SU-DHL-6 (cell line): Measurements from ENCODE around the gene F12.

ENCODE experiments used
- H2AFZ ChIP-seq: fragments of 200-600 bp; sonication (generic); 2 replicates; pipeline ENCODE4 v1.6.1; 2014; ENCODE audit warnings: low read depth, mild to moderate bottlenecking, moderate library complexity, mixed read lengths, antibody characterized with exemption, low read length; ENCODE audit not compliant: severe bottlenecking
- H3F3A ChIP-seq: fragments of 200-600 bp; shearing (Covaris generic); 2 replicates; pipeline ENCODE4 v1.6.0; 2016; ENCODE audit warnings: antibody characterized with exemption, mild to moderate bottlenecking; ENCODE audit not compliant: insufficient read depth
- H3K27ac ChIP-seq: fragments of 200-600 bp; sonication (generic); 2 replicates; pipeline ENCODE4 v1.5.1; 2016; ENCODE audit warnings: low read depth, mild to moderate bottlenecking, low read length, moderate library complexity, mixed read lengths
- H3K27me3 ChIP-seq: fragments of 200-600 bp; sonication (generic), shearing (Covaris generic); 2 replicates; pipeline ENCODE4 v1.6.0; 2014; ENCODE audit warnings: mild to moderate bottlenecking, low read length
- H3K36me3 ChIP-seq: fragments of 200-600 bp; sonication (generic); 2 replicates; pipeline ENCODE4 v1.6.1; 2014; ENCODE audit warnings: mild to moderate bottlenecking, low read length, mixed read lengths
- H3K4me2 ChIP-seq: fragments of 300-600, 200-600 bp; shearing (Covaris generic), sonication (generic); 2 replicates; pipeline ENCODE4 v1.6.0; 2014; ENCODE audit warnings: low read length, low read depth, mild to moderate bottlenecking; ENCODE audit not compliant: poor library complexity, severe bottlenecking
- H3K4me3 ChIP-seq: fragments of 200-600 bp; sonication (generic); 2 replicates; pipeline ENCODE4 v1.5.1; 2014; ENCODE audit warnings: antibody characterized with exemption, low read length, mild to moderate bottlenecking, mixed read lengths; ENCODE audit not compliant: insufficient read depth, poor library complexity, severe bottlenecking
- H3K79me2 ChIP-seq: fragments of 200-600 bp; sonication (generic); 2 replicates; pipeline ENCODE4 v1.6.1; 2014; ENCODE audit warnings: mild to moderate bottlenecking, low read length, moderate library complexity; ENCODE audit not compliant: insufficient read depth
- H3K9ac ChIP-seq: fragments of 200-600 bp; sonication (generic); 2 replicates; pipeline ENCODE4 v1.7.0; 2014; ENCODE audit warnings: mild to moderate bottlenecking, low read length
- H3K9me2 ChIP-seq: fragments of 200-600 bp; sonication (generic); replicated peaks from 2 replicates; pipeline ENCODE4 v1.6.1; 2014; ENCODE audit warnings: low read length; ENCODE audit not compliant: insufficient read depth
- H3K9me3 ChIP-seq: fragments of 200-600 bp; sonication (generic); 2 replicates; pipeline ENCODE4 v1.6.1; 2014; ENCODE audit warnings: low read length, mixed read lengths; ENCODE audit not compliant: insufficient read depth
- H4K20me1 ChIP-seq: fragments of 200-600 bp; sonication (generic); 2 replicates; pipeline ENCODE4 v1.6.1; 2014; ENCODE audit warnings: low read depth, mild to moderate bottlenecking, antibody characterized with exemption, low read length, moderate library complexity, mixed read lengths
- CTCF ChIP-seq: fragments of 200-600 bp; sonication (generic); IDR thresholded peaks from one replicate; pipeline ENCODE4 v1.5.1; 2017; ENCODE audit warnings: antibody characterized with exemption, mild to moderate bottlenecking, low read length, moderate library complexity; ENCODE audit not compliant: insufficient read depth, poor library complexity, severe bottlenecking
- EZH2phosphoT487 ChIP-seq: fragments of 200-600 bp; sonication (generic), shearing (Covaris generic); conservative IDR thresholded peaks from 2 replicates; pipeline ENCODE4 v1.6.1; 2018; ENCODE audit warnings: mild to moderate bottlenecking, antibody characterized with exemption, low read length, moderate library complexity, mixed read lengths

The F12 gene

DNA sequence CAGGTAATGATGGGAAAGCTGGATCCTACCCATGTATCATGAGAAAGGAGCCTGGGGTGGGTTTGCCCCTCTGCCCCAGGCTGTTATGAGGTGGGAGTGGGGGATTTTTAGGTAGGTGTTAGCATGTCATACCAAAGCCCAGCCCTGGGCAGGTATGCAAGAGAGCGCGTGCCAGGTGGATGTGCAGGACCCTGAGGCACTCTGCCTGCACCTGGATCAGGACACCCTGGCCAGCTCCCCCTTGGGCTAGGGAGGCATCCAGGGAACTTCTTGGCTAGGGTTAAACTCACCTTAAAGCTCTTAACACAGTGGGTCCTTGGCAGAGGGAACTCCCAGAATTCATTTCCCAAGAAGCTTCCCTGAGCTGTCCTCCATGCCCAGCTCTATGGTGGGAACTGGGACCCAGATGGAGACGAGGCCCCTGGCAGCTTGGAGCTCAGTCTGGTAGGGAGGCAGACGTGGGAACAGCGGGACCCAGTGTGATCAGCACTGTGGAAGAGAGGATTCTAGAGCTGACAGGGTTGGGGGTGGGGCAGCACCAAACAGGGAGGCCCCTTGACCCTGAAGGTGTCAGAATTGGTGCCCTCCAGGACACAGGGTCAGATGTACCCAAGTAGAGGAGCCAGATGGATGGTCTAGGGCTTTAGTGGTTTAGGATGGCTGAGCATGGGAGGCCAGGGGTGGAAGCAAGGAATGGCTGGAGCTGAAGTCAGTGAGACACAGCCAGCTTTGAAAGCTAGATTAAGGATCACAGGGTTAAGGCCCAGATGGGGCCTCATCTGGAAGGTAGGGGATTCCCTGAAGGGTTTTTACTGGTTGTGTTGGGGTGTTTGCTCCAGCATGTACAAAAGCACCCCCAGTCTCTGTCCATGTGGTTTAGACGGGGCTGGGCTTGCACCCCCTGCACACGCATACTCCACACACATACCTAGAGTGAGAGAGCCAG lies 35.0 kb upstream of the F12 start:
- H3K27me3 ChIP-seq: no peaks in the 10 kb centered on the region
- H3K9ac ChIP-seq: no peak overlapping the region
- H3F3A ChIP-seq: peaks cover 21% of the 10 kb centered on the region
- no peak overlapping the region for H3K27ac ChIP-seq
- H3K36me3 ChIP-seq: no peaks in the 10 kb centered on the region
- H3K4me3 ChIP-seq: no peak overlapping the region
- no peaks in the 10 kb centered on the region for H4K20me1 ChIP-seq
- H3K9me2 ChIP-seq: no peaks in the 10 kb centered on the region
- no peak overlapping the region for H2AFZ ChIP-seq
- H3K4me2 ChIP-seq: no peak overlapping the region
- no peaks in the 10 kb centered on the region for H3K9me3 ChIP-seq
- no peaks in the 10 kb centered on the region for H3K79me2 ChIP-seq
- TF ChIP-seq CTCF (no peak), EZH2phosphoT487 (no peak)

DNA sequence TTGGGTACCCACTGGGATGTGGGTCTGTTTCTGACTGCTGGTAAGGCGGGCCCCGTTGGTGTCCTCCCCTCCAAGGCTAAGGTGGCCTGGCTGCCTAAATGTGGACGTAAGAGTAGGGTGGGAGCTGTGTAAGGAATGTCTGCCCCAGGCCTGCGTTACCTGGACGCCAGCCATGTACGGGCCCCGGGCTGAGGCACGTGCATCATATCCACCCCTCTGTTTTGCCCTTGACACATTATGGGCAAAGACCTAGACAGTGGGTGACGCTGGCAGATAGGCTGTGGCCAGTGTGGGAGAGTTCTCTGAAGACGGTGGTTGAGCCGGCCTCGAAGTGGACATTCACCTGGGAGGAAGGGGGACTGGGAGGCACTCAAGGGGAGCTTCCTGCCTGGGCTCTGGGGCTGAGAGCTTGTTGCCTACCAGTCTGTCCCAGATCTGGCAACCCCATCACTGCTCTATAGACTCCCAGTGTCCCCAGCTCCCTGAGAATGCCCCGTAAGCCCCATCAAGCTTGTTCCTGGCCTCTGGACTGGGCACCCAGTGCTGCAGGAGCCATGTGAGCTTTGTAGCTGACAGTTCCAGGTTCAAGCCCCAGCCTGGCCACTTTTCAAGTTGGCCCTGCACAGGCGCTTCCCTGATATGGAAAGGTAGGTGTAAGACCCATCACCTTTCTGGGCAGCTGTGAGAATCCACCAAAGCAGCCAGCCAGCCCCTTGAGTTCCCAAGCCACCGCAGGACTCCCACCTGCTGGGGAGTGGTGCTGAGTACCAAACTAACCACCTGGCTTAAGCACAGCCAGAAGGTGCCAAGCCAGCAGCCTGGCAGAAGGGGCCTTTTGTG lies 34.0 kb upstream of the F12 start:
- no peaks in the 10 kb centered on the region for H4K20me1 ChIP-seq
- H3K27me3 ChIP-seq: no peaks in the 10 kb centered on the region
- H3K36me3 ChIP-seq: no peaks in the 10 kb centered on the region
- H3K9me2 ChIP-seq: no peaks in the 10 kb centered on the region
- no peak overlapping the region for H3K4me2 ChIP-seq
- no peaks in the 10 kb centered on the region for H3K9me3 ChIP-seq
- H3F3A ChIP-seq: peaks cover 17% of the 10 kb centered on the region
- H3K9ac ChIP-seq: no peak overlapping the region
- TF ChIP-seq EZH2phosphoT487: no peak
- TF ChIP-seq CTCF: no peak
- no peak overlapping the region for H2AFZ ChIP-seq
- H3K4me3 ChIP-seq: no peak overlapping the region
- no peak overlapping the region for H3K27ac ChIP-seq
- H3K79me2 ChIP-seq: no peaks in the 10 kb centered on the region

GRCh38 chr5:177442066-177442826 lies 32.9 kb upstream of the F12 start:
- Histone ChIP-seq H3K79me2 (no peaks in the 10 kb centered on the region), H3K4me3 (no peak overlapping the region), H3K4me2 (no peak overlapping the region), H3K27ac (no peak overlapping the region), H3K9me3 (no peaks in the 10 kb centered on the region), H4K20me1 (no peaks in the 10 kb centered on the region), H3K9ac (no peak overlapping the region), H3F3A (peaks cover 14% of the 10 kb centered on the region), H3K27me3 (no peaks in the 10 kb centered on the region), H3K36me3 (no peaks in the 10 kb centered on the region), H2AFZ (no peak overlapping the region), H3K9me2 (no peaks in the 10 kb centered on the region)
- TF ChIP-seq EZH2phosphoT487: no peak
- no peak for TF ChIP-seq CTCF
